ENCODE results near the gene PELI1.

- TF ChIP-seq, protein P1, sequence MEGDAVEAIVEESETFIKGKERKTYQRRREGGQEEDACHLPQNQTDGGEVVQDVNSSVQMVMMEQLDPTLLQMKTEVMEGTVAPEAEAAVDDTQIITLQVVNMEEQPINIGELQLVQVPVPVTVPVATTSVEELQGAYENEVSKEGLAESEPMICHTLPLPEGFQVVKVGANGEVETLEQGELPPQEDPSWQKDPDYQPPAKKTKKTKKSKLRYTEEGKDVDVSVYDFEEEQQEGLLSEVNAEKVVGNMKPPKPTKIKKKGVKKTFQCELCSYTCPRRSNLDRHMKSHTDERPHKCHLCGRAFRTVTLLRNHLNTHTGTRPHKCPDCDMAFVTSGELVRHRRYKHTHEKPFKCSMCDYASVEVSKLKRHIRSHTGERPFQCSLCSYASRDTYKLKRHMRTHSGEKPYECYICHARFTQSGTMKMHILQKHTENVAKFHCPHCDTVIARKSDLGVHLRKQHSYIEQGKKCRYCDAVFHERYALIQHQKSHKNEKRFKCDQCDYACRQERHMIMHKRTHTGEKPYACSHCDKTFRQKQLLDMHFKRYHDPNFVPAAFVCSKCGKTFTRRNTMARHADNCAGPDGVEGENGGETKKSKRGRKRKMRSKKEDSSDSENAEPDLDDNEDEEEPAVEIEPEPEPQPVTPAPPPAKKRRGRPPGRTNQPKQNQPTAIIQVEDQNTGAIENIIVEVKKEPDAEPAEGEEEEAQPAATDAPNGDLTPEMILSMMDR (IDR thresholded peaks at IDR 0.05; ENCODE audit: low read depth, low read length, poor library complexity, severe bottlenecking): no peak
- TF ChIP-seq EZH2phosphoT487 (IDR thresholded peaks at IDR 0.05; ENCODE audit: borderline replicate concordance, low read length): no peak
Measured at GRCh38 chr2:64127119-64127518, 17.1 kb downstream of the PELI1 start.

All from DOHH2 (cell line).